Mammary epithelial cell (primary cell): ENCODE data around the gene GPRC5D.

Source experiments
- EZH2 ChIP-seq: IDR thresholded peaks from 2 replicates; pipeline ENCODE4 v1.6.1; 2012; ENCODE audit warnings: low read length, inconsistent platforms, borderline replicate concordance
- TF ChIP-seq, protein P1 (sequence below), 2 donors: IDR thresholded peaks in 1 of 2; conservative IDR thresholded peaks in 1 of 2; 2 replicates each; pipeline ENCODE4 v1.5.1; 2011 to 2012; ENCODE audit warnings: inconsistent platforms in 2 of 2, low read length in 2 of 2, mild to moderate bottlenecking in 2 of 2, control low read depth in 1 of 2, low read depth in 1 of 2; ENCODE audit not compliant: insufficient read depth in 1 of 2; ENCODE audit errors: extremely low read depth in 1 of 2

DNA sequence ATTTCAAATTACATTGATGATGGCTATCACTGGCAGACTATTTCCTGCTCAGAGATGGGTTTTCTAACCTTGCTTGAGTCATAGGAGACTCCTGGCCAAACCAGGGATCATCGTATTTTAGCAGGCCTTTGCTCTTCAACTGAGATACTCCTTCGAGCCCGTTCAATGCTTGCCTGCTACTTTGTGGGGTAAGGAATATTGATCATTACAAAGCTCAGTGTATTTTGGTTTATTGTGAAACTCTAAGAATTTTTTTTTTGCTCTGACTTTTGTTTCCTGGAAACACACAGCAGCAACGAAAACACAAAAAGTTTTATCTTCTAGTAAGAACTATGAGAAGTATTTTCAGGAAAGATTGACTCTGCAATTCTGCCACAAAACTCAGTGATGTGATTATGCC, 4.1 kb downstream of the GPRC5D start:
- TF ChIP-seq, protein P1, sequence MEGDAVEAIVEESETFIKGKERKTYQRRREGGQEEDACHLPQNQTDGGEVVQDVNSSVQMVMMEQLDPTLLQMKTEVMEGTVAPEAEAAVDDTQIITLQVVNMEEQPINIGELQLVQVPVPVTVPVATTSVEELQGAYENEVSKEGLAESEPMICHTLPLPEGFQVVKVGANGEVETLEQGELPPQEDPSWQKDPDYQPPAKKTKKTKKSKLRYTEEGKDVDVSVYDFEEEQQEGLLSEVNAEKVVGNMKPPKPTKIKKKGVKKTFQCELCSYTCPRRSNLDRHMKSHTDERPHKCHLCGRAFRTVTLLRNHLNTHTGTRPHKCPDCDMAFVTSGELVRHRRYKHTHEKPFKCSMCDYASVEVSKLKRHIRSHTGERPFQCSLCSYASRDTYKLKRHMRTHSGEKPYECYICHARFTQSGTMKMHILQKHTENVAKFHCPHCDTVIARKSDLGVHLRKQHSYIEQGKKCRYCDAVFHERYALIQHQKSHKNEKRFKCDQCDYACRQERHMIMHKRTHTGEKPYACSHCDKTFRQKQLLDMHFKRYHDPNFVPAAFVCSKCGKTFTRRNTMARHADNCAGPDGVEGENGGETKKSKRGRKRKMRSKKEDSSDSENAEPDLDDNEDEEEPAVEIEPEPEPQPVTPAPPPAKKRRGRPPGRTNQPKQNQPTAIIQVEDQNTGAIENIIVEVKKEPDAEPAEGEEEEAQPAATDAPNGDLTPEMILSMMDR (conservative IDR thresholded peaks at IDR 0.05 in 1 of 2, IDR thresholded peaks at IDR 0.05 in 1 of 2; ENCODE audit: extremely low read depth in 1 of 2, insufficient read depth in 1 of 2, low read depth in 1 of 2, low read length in 2 of 2): no peak
- no peak for TF ChIP-seq EZH2
